Measurements from ENCODE around the gene CCNL2. TPM values are rescaled to one million over a fixed set of nuclear protein-coding genes. Genes with fewer than 3 reads are reported as not detected.

CCNL2 gene
- total and polyA plus RNA-seq, 2 of the 13 experiments (the other 11 are each of a cell fraction or from before 2014, with no cell fraction given) = 105 to 340 TPM

DNA sequence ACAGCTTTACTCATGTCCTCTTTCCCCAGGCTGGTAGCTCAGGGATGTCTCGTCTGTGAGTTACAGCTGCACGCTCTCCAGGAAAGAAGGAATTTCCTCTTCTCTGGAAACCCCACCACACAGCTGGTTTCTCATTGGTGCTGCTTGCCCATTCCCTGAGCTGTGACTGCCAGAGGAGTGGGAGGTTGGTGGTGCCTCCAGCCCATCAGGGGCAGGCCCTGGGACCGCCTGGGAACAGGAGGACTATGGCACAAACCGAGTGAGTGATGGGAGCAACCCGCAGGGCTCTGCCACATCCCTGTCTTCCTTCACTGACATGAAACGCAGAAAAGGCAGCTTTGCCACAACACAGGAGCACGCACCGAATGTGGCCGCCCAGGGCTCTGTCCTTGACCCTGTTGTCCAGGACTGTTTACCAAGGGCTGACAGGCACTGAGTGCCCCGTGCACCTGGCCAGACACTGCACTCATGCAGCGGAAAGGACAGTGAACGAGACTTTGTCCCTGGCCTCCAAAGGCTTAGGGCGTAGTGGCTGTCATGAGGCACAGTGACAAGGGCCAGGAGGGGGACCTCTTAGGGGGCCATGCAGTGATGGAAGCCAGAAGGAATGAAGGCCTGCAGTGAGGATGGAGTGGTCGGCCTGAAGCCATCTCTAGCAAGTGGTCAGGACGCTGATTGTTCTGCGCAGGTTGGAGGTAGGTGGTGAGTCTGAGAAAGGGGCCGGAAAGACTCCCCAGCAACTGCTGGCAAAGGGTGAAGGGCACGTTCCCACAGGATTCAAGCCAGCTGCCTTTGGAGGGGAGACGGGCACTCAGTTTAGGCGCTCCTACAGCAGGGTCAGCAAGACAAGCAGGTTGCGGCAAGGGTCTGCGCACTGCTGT lies 1.7 kb upstream of the CCNL2 start (continued):
- TF ChIP-seq, protein P1, sequence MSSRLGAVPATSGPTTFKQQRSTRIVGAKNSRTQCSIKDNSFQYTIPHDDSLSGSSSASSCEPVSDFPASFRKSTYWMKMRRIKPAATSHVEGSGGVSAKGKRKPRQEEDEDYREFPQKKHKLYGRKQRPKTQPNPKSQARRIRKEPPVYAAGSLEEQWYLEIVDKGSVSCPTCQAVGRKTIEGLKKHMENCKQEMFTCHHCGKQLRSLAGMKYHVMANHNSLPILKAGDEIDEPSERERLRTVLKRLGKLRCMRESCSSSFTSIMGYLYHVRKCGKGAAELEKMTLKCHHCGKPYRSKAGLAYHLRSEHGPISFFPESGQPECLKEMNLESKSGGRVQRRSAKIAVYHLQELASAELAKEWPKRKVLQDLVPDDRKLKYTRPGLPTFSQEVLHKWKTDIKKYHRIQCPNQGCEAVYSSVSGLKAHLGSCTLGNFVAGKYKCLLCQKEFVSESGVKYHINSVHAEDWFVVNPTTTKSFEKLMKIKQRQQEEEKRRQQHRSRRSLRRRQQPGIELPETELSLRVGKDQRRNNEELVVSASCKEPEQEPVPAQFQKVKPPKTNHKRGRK (CRISPR knock-in tag; IDR thresholded peaks at IDR 0.05) = no peak
- no peak for TF ChIP-seq ZSCAN30 (CRISPR knock-in tag; IDR thresholded peaks at IDR 0.05)
- peak; percentile 78 for TF ChIP-seq SIX4 (CRISPR knock-in tag; IDR thresholded peaks at IDR 0.05)
- TF ChIP-seq, protein P2, sequence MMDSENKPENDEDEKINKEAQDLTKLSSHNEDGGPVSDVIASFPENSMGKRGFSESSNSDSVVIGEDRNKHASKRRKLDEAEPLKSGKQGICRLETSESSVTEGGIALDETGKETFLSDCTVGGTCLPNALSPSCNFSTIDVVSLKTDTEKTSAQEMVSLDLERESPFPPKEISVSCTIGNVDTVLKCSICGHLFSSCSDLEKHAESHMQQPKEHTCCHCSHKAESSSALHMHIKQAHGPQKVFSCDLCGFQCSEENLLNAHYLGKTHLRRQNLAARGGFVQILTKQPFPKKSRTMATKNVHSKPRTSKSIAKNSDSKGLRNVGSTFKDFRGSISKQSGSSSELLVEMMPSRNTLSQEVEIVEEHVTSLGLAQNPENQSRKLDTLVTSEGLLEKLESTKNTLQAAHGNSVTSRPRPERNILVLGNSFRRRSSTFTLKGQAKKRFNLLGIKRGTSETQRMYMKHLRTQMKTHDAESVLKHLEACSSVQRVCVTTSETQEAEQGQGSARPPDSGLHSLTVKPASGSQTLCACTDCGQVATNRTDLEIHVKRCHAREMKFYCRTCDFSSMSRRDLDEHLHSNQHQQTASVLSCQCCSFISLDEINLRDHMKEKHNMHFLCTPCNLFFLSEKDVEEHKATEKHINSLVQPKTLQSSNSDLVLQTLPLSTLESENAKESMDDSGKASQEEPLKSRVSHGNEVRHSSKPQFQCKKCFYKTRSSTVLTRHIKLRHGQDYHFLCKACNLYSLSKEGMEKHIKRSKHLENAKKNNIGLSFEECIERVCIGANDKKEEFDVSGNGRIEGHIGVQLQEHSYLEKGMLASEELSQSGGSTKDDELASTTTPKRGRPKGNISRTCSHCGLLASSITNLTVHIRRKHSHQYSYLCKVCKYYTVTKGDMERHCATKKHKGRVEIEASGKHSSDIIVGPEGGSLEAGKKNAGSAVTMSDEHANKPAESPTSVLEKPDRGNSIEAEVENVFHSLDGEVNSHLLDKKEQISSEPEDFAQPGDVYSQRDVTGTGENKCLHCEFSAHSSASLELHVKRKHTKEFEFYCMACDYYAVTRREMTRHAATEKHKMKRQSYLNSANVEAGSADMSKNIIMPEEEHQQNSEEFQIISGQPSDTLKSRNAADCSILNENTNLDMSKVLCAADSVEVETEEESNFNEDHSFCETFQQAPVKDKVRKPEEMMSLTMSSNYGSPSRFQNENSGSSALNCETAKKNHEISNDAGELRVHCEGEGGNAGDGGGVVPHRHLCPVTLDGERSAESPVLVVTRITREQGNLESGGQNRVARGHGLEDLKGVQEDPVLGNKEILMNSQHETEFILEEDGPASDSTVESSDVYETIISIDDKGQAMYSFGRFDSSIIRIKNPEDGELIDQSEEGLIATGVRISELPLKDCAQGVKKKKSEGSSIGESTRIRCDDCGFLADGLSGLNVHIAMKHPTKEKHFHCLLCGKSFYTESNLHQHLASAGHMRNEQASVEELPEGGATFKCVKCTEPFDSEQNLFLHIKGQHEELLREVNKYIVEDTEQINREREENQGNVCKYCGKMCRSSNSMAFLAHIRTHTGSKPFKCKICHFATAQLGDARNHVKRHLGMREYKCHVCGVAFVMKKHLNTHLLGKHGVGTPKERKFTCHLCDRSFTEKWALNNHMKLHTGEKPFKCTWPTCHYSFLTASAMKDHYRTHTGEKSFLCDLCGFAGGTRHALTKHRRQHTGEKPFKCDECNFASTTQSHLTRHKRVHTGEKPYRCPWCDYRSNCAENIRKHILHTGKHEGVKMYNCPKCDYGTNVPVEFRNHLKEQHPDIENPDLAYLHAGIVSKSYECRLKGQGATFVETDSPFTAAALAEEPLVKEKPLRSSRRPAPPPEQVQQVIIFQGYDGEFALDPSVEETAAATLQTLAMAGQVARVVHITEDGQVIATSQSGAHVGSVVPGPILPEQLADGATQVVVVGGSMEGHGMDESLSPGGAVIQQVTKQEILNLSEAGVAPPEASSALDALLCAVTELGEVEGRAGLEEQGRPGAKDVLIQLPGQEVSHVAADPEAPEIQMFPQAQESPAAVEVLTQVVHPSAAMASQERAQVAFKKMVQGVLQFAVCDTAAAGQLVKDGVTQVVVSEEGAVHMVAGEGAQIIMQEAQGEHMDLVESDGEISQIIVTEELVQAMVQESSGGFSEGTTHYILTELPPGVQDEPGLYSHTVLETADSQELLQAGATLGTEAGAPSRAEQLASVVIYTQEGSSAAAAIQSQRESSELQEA (CRISPR knock-in tag; IDR thresholded peaks at IDR 0.05; ENCODE audit: not compliant biosample characterization) = peak; percentile 39
- no peak for TF ChIP-seq SUZ12 (IDR thresholded peaks at IDR 0.05; ENCODE audit: low read depth, low read length)
- TF ChIP-seq SRSF9 (IDR thresholded peaks at IDR 0.05; ENCODE audit: borderline replicate concordance, insufficient read depth, low read depth, low read length, poor library complexity, severe bottlenecking) = no peak
- no peak for TF ChIP-seq HCFC1 (IDR thresholded peaks at IDR 0.05; ENCODE audit: low read depth, low read length)
- peak; percentile 98 for TF ChIP-seq ZNF431 (CRISPR knock-in tag; IDR thresholded peaks at IDR 0.05; ENCODE audit: borderline replicate concordance, low read depth)
- TF ChIP-seq, protein P3, sequence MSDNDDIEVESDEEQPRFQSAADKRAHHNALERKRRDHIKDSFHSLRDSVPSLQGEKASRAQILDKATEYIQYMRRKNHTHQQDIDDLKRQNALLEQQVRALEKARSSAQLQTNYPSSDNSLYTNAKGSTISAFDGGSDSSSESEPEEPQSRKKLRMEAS (IDR thresholded peaks at IDR 0.05) = no peak
- TF ChIP-seq BRD4 (CRISPR knock-in tag; IDR thresholded peaks at IDR 0.05) = peak; percentile 86; the same call in 1 of the 2 replicates
- TF ChIP-seq ZKSCAN5 (CRISPR knock-in tag; IDR thresholded peaks at IDR 0.05) = 0 out of 2 replicates have a peak, but pooled peaks have one; percentile 61
- TF ChIP-seq TRIM24 (CRISPR knock-in tag; IDR thresholded peaks at IDR 0.05) = no peak
- TF ChIP-seq, protein P4, sequence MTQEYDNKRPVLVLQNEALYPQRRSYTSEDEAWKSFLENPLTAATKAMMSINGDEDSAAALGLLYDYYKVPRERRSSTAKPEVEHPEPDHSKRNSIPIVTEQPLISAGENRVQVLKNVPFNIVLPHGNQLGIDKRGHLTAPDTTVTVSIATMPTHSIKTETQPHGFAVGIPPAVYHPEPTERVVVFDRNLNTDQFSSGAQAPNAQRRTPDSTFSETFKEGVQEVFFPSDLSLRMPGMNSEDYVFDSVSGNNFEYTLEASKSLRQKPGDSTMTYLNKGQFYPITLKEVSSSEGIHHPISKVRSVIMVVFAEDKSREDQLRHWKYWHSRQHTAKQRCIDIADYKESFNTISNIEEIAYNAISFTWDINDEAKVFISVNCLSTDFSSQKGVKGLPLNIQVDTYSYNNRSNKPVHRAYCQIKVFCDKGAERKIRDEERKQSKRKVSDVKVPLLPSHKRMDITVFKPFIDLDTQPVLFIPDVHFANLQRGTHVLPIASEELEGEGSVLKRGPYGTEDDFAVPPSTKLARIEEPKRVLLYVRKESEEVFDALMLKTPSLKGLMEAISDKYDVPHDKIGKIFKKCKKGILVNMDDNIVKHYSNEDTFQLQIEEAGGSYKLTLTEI (CRISPR knock-in tag; conservative IDR thresholded peaks at IDR 0.05) = no peak
- peak; percentile 41 for TF ChIP-seq ZNF547 (CRISPR knock-in tag; IDR thresholded peaks at IDR 0.05)
- peak; percentile 86 for TF ChIP-seq HIVEP1 (CRISPR knock-in tag; IDR thresholded peaks at IDR 0.05)
- peak; percentile 84 for TF ChIP-seq KDM1A (CRISPR knock-in tag; IDR thresholded peaks at IDR 0.05)
